Natural killer cell (primary cell): ENCODE results near the gene PTPRN2. TPM values are rescaled to one million over a fixed set of nuclear protein-coding genes. Genes with fewer than 3 reads are reported as not detected.

Experiments
- ATAC-seq, 3 donors: fragments of 150-1000 bp in 2 of 3; fragments of 200-7000 bp in 1 of 3; cut with Tn5 transposase; 1 replicate in 1 of 3; 2 replicates in 2 of 3; pipeline ENCODE4 v1.10.0; 2021; ENCODE audit warnings: mild to moderate bottlenecking in 2 of 3, moderate library complexity in 2 of 3
- DNase-seq, 2 donors: peaks; one replicate each; pipeline versions ENCODE4 v3.0.0 to v3.0.0-alpha.2; 2013 to 2021; ENCODE audit warnings: mixed read lengths in 1 of 2
- H3K27ac ChIP-seq: one replicate; pipeline ENCODE4 v1.5.1; 2013; ENCODE audit warnings: mild to moderate bottlenecking, low read length
- H3K27me3 ChIP-seq: one replicate; pipeline ENCODE4 v1.6.1; 2013; ENCODE audit warnings: low read length; ENCODE audit not compliant: control insufficient read depth, insufficient read depth
- H3K36me3 ChIP-seq: one replicate; pipeline ENCODE4 v1.6.1; 2013; ENCODE audit warnings: low read length; ENCODE audit not compliant: control insufficient read depth, insufficient read depth
- H3K4me1 ChIP-seq: one replicate; pipeline ENCODE4 v1.6.1; 2013; ENCODE audit warnings: low read length; ENCODE audit not compliant: control insufficient read depth, insufficient read depth
- H3K4me3 ChIP-seq: one replicate; pipeline ENCODE4 v1.5.1; 2013; ENCODE audit warnings: low read length
- H3K9me3 ChIP-seq: one replicate; pipeline ENCODE4 v1.6.1; 2013; ENCODE audit warnings: low read length; ENCODE audit not compliant: control insufficient read depth, insufficient read depth
- H3K27ac Mint-ChIP-seq, 2 donors: one replicate each; pipeline ENCODE4 v1.8.0; 2022; ENCODE audit warnings: mild to moderate bottlenecking in 2 of 2, mixed read lengths in 2 of 2, moderate library complexity in 1 of 2
- H3K27me3 Mint-ChIP-seq, 2 donors: one replicate each; pipeline ENCODE4 v1.8.0; 2022; ENCODE audit warnings: low read depth in 2 of 2, mixed read lengths in 2 of 2
- H3K36me3 Mint-ChIP-seq: one replicate; pipeline ENCODE4 v1.8.0; 2022; ENCODE audit warnings: mixed read lengths
- H3K4me1 Mint-ChIP-seq, 2 donors: one replicate each; pipeline ENCODE4 v1.8.0; 2022; ENCODE audit warnings: mixed read lengths in 2 of 2
- H3K4me3 Mint-ChIP-seq: one replicate; pipeline ENCODE4 v1.8.0; 2022; ENCODE audit warnings: mild to moderate bottlenecking, moderate library complexity, mixed read lengths
- H3K9me3 Mint-ChIP-seq, 2 donors: one replicate each; pipeline ENCODE4 v1.8.0; 2022; ENCODE audit warnings: mixed read lengths in 2 of 2
- whole genome bisulfite sequencing: methylation state at CpG from one replicate; pipeline ENCODE4 v1.1.7; 2013; ENCODE audit warnings: missing lambda C conversion rate; ENCODE audit not compliant: insufficient coverage; 5-methylcytosine and 5-hydroxymethylcytosine counted together
- intact Hi-C: fragments of 100-400 bp; cut with micrococcal nuclease; formaldehyde crosslinking; loops from one replicate; pipeline ENCODE4 v1.14.2; 2022
- total RNA-seq, 4 donors: library from RNA; stranded (reverse); fragments of 120-200 nt in 1 of 4; gene quantifications; one replicate each; pipeline versions ENCODE4 v1.2.3 to v1.2.4, GENCODE V29; 2013 to 2022
- TF ChIP-seq, protein P1 (sequence below): fragments of 200-600 bp; IDR thresholded peaks from one replicate; pipeline ENCODE4 v1.8.0; 2022; ENCODE audit warnings: antibody characterized with exemption

Gene PTPRN2
- total RNA-seq, 3 donors from 2014 or later (not counting 1 experiment from before 2014, with no cell fraction given), result 1.3 to 2.5 (median 1.9) TPM

DNA sequence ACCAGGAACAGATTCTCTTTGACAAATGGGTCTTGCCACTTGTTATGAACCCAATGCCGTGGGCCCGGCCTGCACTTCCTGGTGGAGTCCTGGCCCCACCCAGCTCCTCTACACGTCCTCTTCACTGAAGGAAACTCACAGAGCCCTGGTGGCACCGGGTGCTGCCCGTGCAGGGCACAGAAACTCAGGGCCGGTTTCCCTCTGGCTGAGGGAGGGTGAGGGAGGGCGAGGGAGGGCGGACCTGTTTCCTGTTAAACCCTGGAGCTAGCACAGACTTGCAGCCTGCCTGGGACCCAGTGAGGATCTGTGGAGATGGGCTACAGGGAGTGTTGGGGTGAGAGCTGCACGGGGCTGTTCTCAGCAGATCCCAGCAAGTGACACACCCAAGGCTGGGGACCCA is 596.3 kb downstream of the PTPRN2 start:
- Mint-ChIP-seq H3K9me3 (no peaks in the 10 kb centered on the region), H3K27ac (no peak overlapping the region), H3K27me3 (no peaks in the 10 kb centered on the region), H3K36me3 (no peaks in the 10 kb centered on the region), H3K4me1 (no peaks in the 10 kb centered on the region), H3K4me3 (no peak overlapping the region)
- H3K9me3 ChIP-seq, result no peaks in the 10 kb centered on the region
- no peaks in the 10 kb centered on the region for H3K4me1 ChIP-seq
- TF ChIP-seq, protein P1, sequence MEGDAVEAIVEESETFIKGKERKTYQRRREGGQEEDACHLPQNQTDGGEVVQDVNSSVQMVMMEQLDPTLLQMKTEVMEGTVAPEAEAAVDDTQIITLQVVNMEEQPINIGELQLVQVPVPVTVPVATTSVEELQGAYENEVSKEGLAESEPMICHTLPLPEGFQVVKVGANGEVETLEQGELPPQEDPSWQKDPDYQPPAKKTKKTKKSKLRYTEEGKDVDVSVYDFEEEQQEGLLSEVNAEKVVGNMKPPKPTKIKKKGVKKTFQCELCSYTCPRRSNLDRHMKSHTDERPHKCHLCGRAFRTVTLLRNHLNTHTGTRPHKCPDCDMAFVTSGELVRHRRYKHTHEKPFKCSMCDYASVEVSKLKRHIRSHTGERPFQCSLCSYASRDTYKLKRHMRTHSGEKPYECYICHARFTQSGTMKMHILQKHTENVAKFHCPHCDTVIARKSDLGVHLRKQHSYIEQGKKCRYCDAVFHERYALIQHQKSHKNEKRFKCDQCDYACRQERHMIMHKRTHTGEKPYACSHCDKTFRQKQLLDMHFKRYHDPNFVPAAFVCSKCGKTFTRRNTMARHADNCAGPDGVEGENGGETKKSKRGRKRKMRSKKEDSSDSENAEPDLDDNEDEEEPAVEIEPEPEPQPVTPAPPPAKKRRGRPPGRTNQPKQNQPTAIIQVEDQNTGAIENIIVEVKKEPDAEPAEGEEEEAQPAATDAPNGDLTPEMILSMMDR, result no peak
- H3K36me3 ChIP-seq, result no peaks in the 10 kb centered on the region
- no peaks in the 10 kb centered on the region for H3K27me3 ChIP-seq
- H3K27ac ChIP-seq, result no peak overlapping the region
- intact Hi-C loops, result no loop called here
- no peak overlapping the region for H3K4me3 ChIP-seq
- ATAC-seq (no peak), DNase-seq (no peak)
- 51% methylated on average over 9 of the region's 9 CpGs for WGBS

DNA sequence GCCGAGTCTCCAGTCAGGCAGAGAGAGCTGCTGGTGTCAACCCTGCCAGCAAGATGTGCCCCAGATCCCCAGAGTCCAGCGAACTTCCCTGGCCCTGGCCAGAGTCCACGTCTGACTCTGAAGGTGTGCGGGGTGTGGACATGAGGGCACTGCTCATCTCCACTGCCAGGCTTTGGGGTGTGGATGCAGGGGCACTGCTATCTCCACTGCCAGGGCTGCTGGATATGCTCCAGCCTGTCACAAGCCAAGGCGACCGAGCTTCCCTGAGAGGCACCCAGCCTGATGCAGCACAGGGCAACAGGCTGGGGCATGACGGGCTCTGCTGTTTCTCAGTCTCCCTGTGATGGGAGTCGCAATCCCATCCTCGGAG is 596.8 kb downstream of the PTPRN2 start:
- intact Hi-C loops, result no loop called here
- Mint-ChIP-seq H3K27ac (no peak overlapping the region), H3K36me3 (no peaks in the 10 kb centered on the region), H3K9me3 (no peaks in the 10 kb centered on the region), H3K4me1 (no peaks in the 10 kb centered on the region), H3K4me3 (no peak overlapping the region), H3K27me3 (no peaks in the 10 kb centered on the region)
- 73% methylated on average over 9 of the region's 9 CpGs for WGBS
- Histone ChIP-seq H3K9me3 (no peaks in the 10 kb centered on the region), H3K4me1 (no peaks in the 10 kb centered on the region), H3K36me3 (no peaks in the 10 kb centered on the region), H3K27me3 (no peaks in the 10 kb centered on the region), H3K4me3 (no peak overlapping the region), H3K27ac (no peak overlapping the region)
- ATAC-seq, result no peak
- DNase-seq, result no peak
- TF ChIP-seq, protein P1, result no peak

DNA sequence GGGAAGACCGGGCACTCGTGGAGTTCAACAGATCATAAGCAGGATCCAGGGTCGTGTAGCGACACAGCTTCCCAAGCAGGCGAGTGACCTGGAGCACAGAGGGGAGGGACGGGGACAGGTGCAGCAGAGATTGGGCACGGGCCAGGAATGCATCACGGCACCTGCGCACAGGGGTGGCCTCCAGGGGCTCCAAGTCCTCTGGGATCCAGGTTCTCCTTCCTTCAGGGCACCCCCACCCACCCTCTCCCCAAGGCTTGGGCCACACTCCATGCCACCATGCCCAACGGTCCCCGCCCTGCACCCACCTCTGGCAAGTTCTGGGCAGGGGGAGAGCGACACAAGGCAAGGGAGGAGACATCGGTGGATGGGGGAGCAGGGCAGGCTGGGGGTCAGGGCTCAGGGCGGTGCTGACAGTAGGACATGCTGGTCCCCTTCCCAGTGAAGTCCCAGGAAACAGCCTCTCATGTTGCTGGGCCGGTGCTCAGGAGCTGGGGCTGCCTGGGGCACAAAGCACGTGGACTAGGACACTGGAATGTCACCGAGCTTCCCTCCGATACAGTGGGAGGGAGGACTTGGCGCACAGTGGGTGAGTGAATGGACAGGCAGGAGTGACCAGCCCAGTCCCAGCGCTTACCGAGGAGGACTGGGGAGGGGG is 597.3 kb downstream of the PTPRN2 start:
- H3K4me3 ChIP-seq, result no peak overlapping the region
- no peaks in the 10 kb centered on the region for H3K27me3 ChIP-seq
- no peak overlapping the region for H3K27ac Mint-ChIP-seq
- H3K4me3 Mint-ChIP-seq, result no peak overlapping the region
- DNase-seq (no peak), ATAC-seq (no peak)
- no peaks in the 10 kb centered on the region for H3K36me3 Mint-ChIP-seq
- 81% methylated on average over 21 of the region's 21 CpGs for WGBS
- TF ChIP-seq, protein P1, result no peak
- no peaks in the 10 kb centered on the region for H3K9me3 ChIP-seq
- H3K4me1 Mint-ChIP-seq, result no peaks in the 10 kb centered on the region
- intact Hi-C loops, result no loop called here
- no peaks in the 10 kb centered on the region for H3K4me1 ChIP-seq
- H3K27me3 Mint-ChIP-seq, result no peaks in the 10 kb centered on the region
- H3K36me3 ChIP-seq, result no peaks in the 10 kb centered on the region
- H3K27ac ChIP-seq, result no peak overlapping the region
- no peaks in the 10 kb centered on the region for H3K9me3 Mint-ChIP-seq

DNA sequence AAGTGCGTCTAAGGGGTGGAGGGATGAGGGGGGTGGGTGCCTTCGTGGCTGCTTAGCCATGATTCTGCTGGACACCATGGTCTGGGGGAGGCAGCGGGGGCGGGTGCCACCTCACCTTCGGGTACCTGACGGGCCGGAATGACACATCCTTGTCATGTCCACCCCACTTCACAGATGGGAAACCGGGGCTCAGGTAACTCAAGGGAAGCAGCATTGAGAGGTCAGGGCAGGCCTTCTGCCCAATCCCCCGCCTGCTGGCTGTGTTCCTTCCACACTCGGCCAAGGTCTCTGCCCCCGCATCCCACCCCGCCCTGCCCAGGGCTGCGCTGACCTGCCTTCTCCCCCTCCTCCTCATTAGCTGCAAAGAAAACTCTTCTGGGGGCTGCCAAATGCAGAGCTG is 598.0 kb downstream of the PTPRN2 start:
- ATAC-seq (no peak), DNase-seq (no peak)
- Histone ChIP-seq H3K27me3 (no peaks in the 10 kb centered on the region), H3K9me3 (no peaks in the 10 kb centered on the region), H3K4me3 (no peak overlapping the region), H3K4me1 (no peaks in the 10 kb centered on the region), H3K36me3 (no peaks in the 10 kb centered on the region), H3K27ac (no peak overlapping the region)
- Mint-ChIP-seq H3K4me1 (no peaks in the 10 kb centered on the region), H3K36me3 (no peaks in the 10 kb centered on the region), H3K4me3 (no peak overlapping the region), H3K9me3 (no peaks in the 10 kb centered on the region), H3K27me3 (no peaks in the 10 kb centered on the region), H3K27ac (no peak overlapping the region)
- TF ChIP-seq, protein P1, result no peak
- intact Hi-C loops, result no loop called here
- WGBS, result 81% methylated on average over 12 of the region's 13 CpGs
